Epithelial cell of prostate (primary cell): ENCODE measurements around the gene PYGB.
"Not testable (repeated sequence)": the region's sequence is repeated elsewhere in the genome, so short reads cannot be mapped to it uniquely, and the experiment has no call there.

Experiments
- DNase-seq: peaks from one replicate; pipeline ENCODE4 v3.0.0-alpha.2; 2011; ENCODE audit warnings: low read depth, low spot score
- H3K27ac ChIP-seq: fragments of 450-650 bp; 2 replicates; pipeline ENCODE4 v1.5.1; 2017; ENCODE audit warnings: mild to moderate bottlenecking

The PYGB gene

GRCh38 chr20:25227317-25227831 lies 20.5 kb upstream of the PYGB start:
- H3K27ac ChIP-seq, result peak overlapping the region; percentile 66
- DNase-seq, result no peak

GRCh38 chr20:25229486-25230165 lies 18.3 kb upstream of the PYGB start:
- H3K27ac ChIP-seq, result peak overlapping the region; percentile 100
- no peak for DNase-seq

- no peak for DNase-seq
- peak overlapping the region; percentile 100 for H3K27ac ChIP-seq
These were observed 17.6 kb upstream of the PYGB start for GRCh38 chr20:25230166-25230831.

GRCh38 chr20:25233016-25233772 lies 14.7 kb upstream of the PYGB start:
- peak overlapping the region; percentile 100 for H3K27ac ChIP-seq
- no peak for DNase-seq

- H3K27ac ChIP-seq, result peak overlapping the region; percentile 100
- DNase-seq, result not testable (repeated sequence)
These were observed 13.7 kb upstream of the PYGB start for GRCh38 chr20:25234009-25234849.

GRCh38 chr20:25236450-25237304 lies 11.2 kb upstream of the PYGB start:
- H3K27ac ChIP-seq, result peak overlapping the region; percentile 100
- no peak for DNase-seq

- peak overlapping the region; percentile 100 for H3K27ac ChIP-seq
- DNase-seq, result peak; percentile 97
These were observed 10.1 kb upstream of the PYGB start for GRCh38 chr20:25237610-25238318.

GRCh38 chr20:25238319-25239037 lies 9.4 kb upstream of the PYGB start:
- H3K27ac ChIP-seq, result peak overlapping the region; percentile 100
- no peak for DNase-seq

- peak overlapping the region; percentile 100 for H3K27ac ChIP-seq
- DNase-seq, result no peak
These were observed 8.2 kb upstream of the PYGB start for GRCh38 chr20:25239387-25240370.

- DNase-seq, result not testable (repeated sequence)
- H3K27ac ChIP-seq, result peak overlapping the region; percentile 100
These were observed 6.8 kb upstream of the PYGB start for GRCh38 chr20:25240851-25241658.

GRCh38 chr20:25241659-25241955 lies 6.3 kb upstream of the PYGB start:
- peak overlapping the region; percentile 100 for H3K27ac ChIP-seq
- not testable (repeated sequence) for DNase-seq

GRCh38 chr20:25242231-25242630 lies 5.7 kb upstream of the PYGB start:
- H3K27ac ChIP-seq, result peak overlapping the region; percentile 100
- DNase-seq, result no peak

GRCh38 chr20:25243416-25243979 lies 4.4 kb upstream of the PYGB start:
- H3K27ac ChIP-seq, result peak overlapping the region; percentile 100
- DNase-seq, result no peak

GRCh38 chr20:25244976-25245375 lies 2.9 kb upstream of the PYGB start:
- peak overlapping the region; percentile 100 for H3K27ac ChIP-seq
- DNase-seq, result no peak

GRCh38 chr20:25245461-25245860 lies 2.4 kb upstream of the PYGB start:
- peak overlapping the region; percentile 100 for H3K27ac ChIP-seq
- no peak for DNase-seq
